Uterus (tissue), 4 donors: ENCODE measurements around the gene ATP4B. TPM values are rescaled to one million over a fixed set of nuclear protein-coding genes. Genes with fewer than 3 reads are reported as not detected.

Experiments used
- DNase-seq, 2 donors: peaks; one replicate each; pipeline ENCODE4 v3.0.0-alpha.2; 2019 to 2020
- H3K27ac ChIP-seq, 2 donors: fragments of 200-600 bp; sonication (generic); 1 replicate in 1 of 2; 2 replicates in 1 of 2; pipeline ENCODE4 v1.5.1; 2016 to 2018
- H3K27me3 ChIP-seq, 2 donors: fragments of 200-600 bp; sonication (generic); one replicate each; pipeline ENCODE4 v1.5.1; 2018 to 2019; ENCODE audit warnings: control low read depth in 1 of 2
- H3K36me3 ChIP-seq, 2 donors: fragments of 200-600 bp; sonication (generic); one replicate each; pipeline ENCODE4 v1.5.1; 2019; ENCODE audit warnings: control low read depth in 1 of 2
- H3K4me1 ChIP-seq, 2 donors: fragments of 200-600 bp; sonication (generic); one replicate each; pipeline ENCODE4 v1.5.1; 2018 to 2019; ENCODE audit warnings: control low read depth in 1 of 2
- H3K4me3 ChIP-seq, 2 donors: fragments of 200-600 bp; sonication (generic); 1 replicate in 1 of 2; 2 replicates in 1 of 2; pipeline ENCODE4 v1.5.1; 2018 to 2019; ENCODE audit warnings: mild to moderate bottlenecking in 1 of 2
- H3K9me3 ChIP-seq, 2 donors: fragments of 200-600 bp; sonication (generic); one replicate each; pipeline ENCODE4 v1.5.1; 2019; ENCODE audit warnings: control low read depth in 1 of 2
- CTCF ChIP-seq, 4 experiments: fragments of 200-600 bp in 2 of 4; fragments of 450-650 bp in 2 of 4; sonication (generic) in 2 of 4; IDR thresholded peaks; one replicate each; pipeline ENCODE4 v1.5.1; 2016 to 2019; ENCODE audit warnings: antibody characterized with exemption in 4 of 4, mild to moderate bottlenecking in 2 of 4, moderate library complexity in 1 of 4
- POLR2A ChIP-seq, 2 donors: fragments of 450-650 bp; IDR thresholded peaks; one replicate each; pipeline ENCODE4 v1.6.1; 2016; ENCODE audit warnings: antibody characterized with exemption in 2 of 2, mild to moderate bottlenecking in 1 of 2, moderate library complexity in 1 of 2
- intact Hi-C: fragments of 100-400 bp; cut with DNase I; formaldehyde crosslinking; loops from one replicate; pipeline ENCODE4 v1.15.1; 2023; ENCODE audit warnings: low total_unique reads
- total RNA-seq, 4 donors: library from RNA; depleted of rRNA in 3 of 4; stranded (reverse); fragments of >200 nt in 3 of 4; gene quantifications; one replicate each; pipeline versions ENCODE4 v1.1.0 to v1.2.4, GENCODE V29; 2014 to 2023
- donor health status: DM: yes; HTN: yes; CAD: no.

Gene ATP4B
- total RNA-seq, 4 donors from 2014 or later, result 0.28 TPM; not detected in 3

GRCh38 chr13:113650275-113650674, 7.7 kb downstream of the ATP4B start:
- peak in 1 of 2 donors; percentile 5 for DNase-seq

GRCh38 chr13:113649212-113649611, 8.8 kb downstream of the ATP4B start:
- TF ChIP-seq CTCF (IDR thresholded peaks at IDR 0.05) (no peak), POLR2A (IDR thresholded peaks at IDR 0.05) (no peak)
- H3K9me3 ChIP-seq, result no peaks in the 10 kb centered on the region
- H3K4me1 ChIP-seq, result no peaks in the 10 kb centered on the region
- H3K36me3 ChIP-seq, result no peaks in the 10 kb centered on the region
- intact Hi-C loops, result no loop called here
- H3K27me3 ChIP-seq, result no peaks in the 10 kb centered on the region
- H3K4me3 ChIP-seq, result no peak overlapping the region
- no peak overlapping the region for H3K27ac ChIP-seq
- DNase-seq, result peak; percentile 6 to 8

More at GRCh38 chr13:113650275-113650674, 7.7 kb downstream of the ATP4B start:
- no peak overlapping the region for H3K27ac ChIP-seq
- no peaks in the 10 kb centered on the region for H3K4me1 ChIP-seq
- intact Hi-C loops, result no loop called here
- TF ChIP-seq CTCF (IDR thresholded peaks at IDR 0.05) (no peak), POLR2A (IDR thresholded peaks at IDR 0.05) (no peak)
- H3K4me3 ChIP-seq, result no peak overlapping the region
- no peaks in the 10 kb centered on the region for H3K27me3 ChIP-seq
- H3K36me3 ChIP-seq, result no peaks in the 10 kb centered on the region
- no peaks in the 10 kb centered on the region for H3K9me3 ChIP-seq

GRCh38 chr13:113648216-113648610, 9.8 kb downstream of the ATP4B start:
- H3K9me3 ChIP-seq, result no peaks in the 10 kb centered on the region
- no peaks in the 10 kb centered on the region for H3K4me1 ChIP-seq
- DNase-seq, result peak; percentile 9 to 11
- no peaks in the 10 kb centered on the region for H3K27me3 ChIP-seq
- TF ChIP-seq CTCF (IDR thresholded peaks at IDR 0.05) (no peak), POLR2A (IDR thresholded peaks at IDR 0.05) (no peak)
- H3K4me3 ChIP-seq, result no peak overlapping the region
- H3K27ac ChIP-seq, result no peak overlapping the region
- intact Hi-C loops, result no loop called here
- H3K36me3 ChIP-seq, result no peaks in the 10 kb centered on the region

GRCh38 chr13:113647351-113648215, 10.4 kb downstream of the ATP4B start:
- intact Hi-C loops, result no loop called here
- H3K36me3 ChIP-seq, result no peaks in the 10 kb centered on the region
- peak; percentile 49 to 69 for DNase-seq
- no peaks in the 10 kb centered on the region for H3K27me3 ChIP-seq
- H3K4me3 ChIP-seq, result no peak overlapping the region
- H3K9me3 ChIP-seq, result no peaks in the 10 kb centered on the region
- TF ChIP-seq CTCF (IDR thresholded peaks at IDR 0.05) (no peak), POLR2A (IDR thresholded peaks at IDR 0.05) (no peak)
- H3K27ac ChIP-seq, result no peak overlapping the region
- no peaks in the 10 kb centered on the region for H3K4me1 ChIP-seq

GRCh38 chr13:113646921-113647340, 11.1 kb downstream of the ATP4B start:
- no peaks in the 10 kb centered on the region for H3K4me1 ChIP-seq
- intact Hi-C loops, result no loop called here
- no peak overlapping the region for H3K4me3 ChIP-seq
- H3K27ac ChIP-seq, result no peak overlapping the region
- no peaks in the 10 kb centered on the region for H3K9me3 ChIP-seq
- TF ChIP-seq POLR2A (IDR thresholded peaks at IDR 0.05), result no peak
- no peak for TF ChIP-seq CTCF (IDR thresholded peaks at IDR 0.05)
- no peaks in the 10 kb centered on the region for H3K36me3 ChIP-seq
- no peaks in the 10 kb centered on the region for H3K27me3 ChIP-seq
- DNase-seq, result peak; percentile 9
